ENCODE measurements around the gene PLEKHA7.

- TF ChIP-seq CTCF (IDR thresholded peaks at IDR 0.05 in 4 of 5, conservative IDR thresholded peaks at IDR 0.05 in 1 of 5) (no peak), POLR2A (IDR thresholded peaks at IDR 0.05) (no peak)
These were observed 147.1 kb downstream of the PLEKHA7 start for GRCh38 chr11:16867097-16867496.
